K562 (cell line): ENCODE results near the gene ILKAP. TPM values are rescaled to one million over a fixed set of nuclear protein-coding genes. Genes with fewer than 3 reads are reported as not detected.

Source experiments
- COPS2 ChIP-seq: fragments of 450-650 bp; conservative IDR thresholded peaks from 2 replicates; pipeline ENCODE4 v1.6.1; 2016; ENCODE audit warnings: mild to moderate bottlenecking, moderate library complexity
- E2F3 ChIP-seq: fragments of 250-450 bp; sonication (Bioruptor Pico); IDR thresholded peaks from 2 replicates; pipeline ENCODE4 v1.4.0; 2020; ENCODE audit warnings: mild to moderate bottlenecking
- FOXP4 ChIP-seq: sonication (generic); formaldehyde crosslinking; IDR thresholded peaks from 2 replicates; pipeline ENCODE4 v1.8.0; 2022; ENCODE audit warnings: mild to moderate bottlenecking, missing genetic modification reagents, borderline replicate concordance
- GABPB1 ChIP-seq: sonication (generic); formaldehyde crosslinking; IDR thresholded peaks from 2 replicates; pipeline ENCODE4 v1.8.0; 2022; ENCODE audit warnings: mild to moderate bottlenecking, missing genetic modification reagents
- KLF10 ChIP-seq: fragments of 250-450 bp; sonication (Bioruptor Pico); IDR thresholded peaks from 2 replicates; pipeline ENCODE4 v1.6.1; 2021; ENCODE audit warnings: matching md5 sums
- LCOR ChIP-seq: sonication (generic); formaldehyde crosslinking; IDR thresholded peaks from 2 replicates; pipeline ENCODE4 v1.8.0; 2022; ENCODE audit warnings: mild to moderate bottlenecking, missing genetic modification reagents
- MAX ChIP-seq: sonication (generic); formaldehyde crosslinking; IDR thresholded peaks from 2 replicates; pipeline ENCODE4 v1.9.0; 2022; ENCODE audit warnings: mild to moderate bottlenecking, missing genetic modification reagents
- MXD1 ChIP-seq: fragments of 250-450 bp; sonication (Bioruptor Pico); IDR thresholded peaks from 2 replicates; pipeline ENCODE4 v1.8.0; 2021; ENCODE audit warnings: borderline replicate concordance, mild to moderate bottlenecking, moderate library complexity; ENCODE audit not compliant: poor library complexity, severe bottlenecking
- NCOR1 ChIP-seq: fragments of 450-650 bp; IDR thresholded peaks from 2 replicates; pipeline ENCODE4 v1.6.1; 2016; ENCODE audit warnings: mild to moderate bottlenecking, moderate library complexity
- NR2C1 ChIP-seq, 2 experiments: fragments of 450-650 bp; IDR thresholded peaks; 2 replicates each; pipeline ENCODE4 v1.6.1; 2017; ENCODE audit warnings: mild to moderate bottlenecking in 2 of 2, antibody characterized with exemption in 1 of 2, inconsistent platforms in 1 of 2, missing compliant biosample characterization in 1 of 2, missing genetic modification characterization in 1 of 2
- PBX2 ChIP-seq, 2 experiments: IDR thresholded peaks in 1 of 2; conservative IDR thresholded peaks in 1 of 2; 2 replicates each; pipeline ENCODE4 v1.6.1; 2016; ENCODE audit warnings: low read depth in 2 of 2, mild to moderate bottlenecking in 1 of 2, missing compliant biosample characterization in 1 of 2, missing genetic modification characterization in 1 of 2, moderate library complexity in 1 of 2
- PCBP1 ChIP-seq: fragments of 200-400 bp; formaldehyde crosslinking; IDR thresholded peaks from 2 replicates; pipeline ENCODE4 v1.6.1; 2018; ENCODE audit warnings: mild to moderate bottlenecking, low read depth, low read length; ENCODE audit not compliant: poor library complexity, severe bottlenecking
- PRDM10 ChIP-seq: fragments of 450-650 bp; IDR thresholded peaks from 2 replicates; pipeline ENCODE4 v1.6.1; 2018; ENCODE audit not compliant: partially characterized antibody
- RBM34 ChIP-seq: fragments of 200-400 bp; formaldehyde crosslinking; IDR thresholded peaks from 2 replicates; pipeline ENCODE4 v1.6.1; 2018; ENCODE audit warnings: low read length, borderline replicate concordance; ENCODE audit not compliant: insufficient read depth
- SNRNP70 ChIP-seq: fragments of 200-400 bp; formaldehyde crosslinking; optimal IDR thresholded peaks from 2 replicates; pipeline ENCODE3; 2017; ENCODE audit warnings: low read depth, low read length
- TBP ChIP-seq: optimal IDR thresholded peaks from 2 replicates; pipeline ENCODE3; 2011; ENCODE audit warnings: low read depth, low read length, improper control_type of control experiment
- ZBTB8A ChIP-seq: fragments of 450-650 bp; IDR thresholded peaks from 2 replicates; pipeline ENCODE4 v1.6.1; 2018; ENCODE audit warnings: mild to moderate bottlenecking, moderate library complexity; ENCODE audit not compliant: partially characterized antibody
- polyA plus RNA-seq, 8 experiments: library from polyadenylated mRNA; depleted of rRNA in 4 of 8; stranded (reverse) in 5 of 8; unstranded in 3 of 8; fragments of >200 nt; fragmentation: Nextera tagmentation in 2 of 8; fragmentation: Illumina TruSeq in 1 of 8; extraction: Ambion mirVana in 2 of 8; extraction: Trizol in 1 of 8; gene quantifications; 2 replicates each; pipeline versions ENCODE4 v1.2.1 to v1.2.3, GENCODE V29; 2011 to 2014; ENCODE audit warnings: inconsistent platforms in 1 of 8, missing spikeins in 1 of 8
- total RNA-seq, 7 experiments: library from RNA; depleted of rRNA in 6 of 7; stranded (reverse); fragments of >200 nt in 6 of 7; fragmentation: Illumina TruSeq in 2 of 7; extraction: Trizol in 2 of 7; gene quantifications; 2 replicates each; pipeline versions ENCODE4 v1.2.1 to v1.2.3, GENCODE V29; 2011 to 2021; ENCODE audit warnings: low replicate concordance in 1 of 7

ILKAP gene
- total and polyA plus RNA-seq, 9 of the 15 experiments (the other 6 are each of a cell fraction or from before 2014, with no cell fraction given) = 3.1 to 43.9 (median 20.7) TPM

- TF ChIP-seq PRDM10 (no peak), LCOR (CRISPR knock-in tag) (no peak), NCOR1 (peak; percentile 39; the same call in 1 of the 2 replicates), NR2C1 (IDR thresholded peaks at IDR 0.05) (no peak), NR2C1 (tag; IDR thresholded peaks at IDR 0.05) (0 out of 2 replicates have a peak, but pooled peaks have one; percentile 6), PBX2 (CRISPR knock-in tag; IDR thresholded peaks at IDR 0.05; ENCODE audit: low read depth) (no peak), PBX2 (tag; conservative IDR thresholded peaks at IDR 0.05; ENCODE audit: low read depth) (no peak), MXD1 (CRISPR knock-in tag) (no peak), KLF10 (no peak), TBP (no peak), COPS2 (no peak), PCBP1 (no peak), MAX (peak; percentile 67; the same call in 1 of the 2 replicates), ZBTB8A (no peak), RBM34 (no peak), E2F3 (CRISPR knock-in tag) (no peak; the same call in 1 of the 2 replicates), FOXP4 (CRISPR knock-in tag) (no peak), SNRNP70 (no peak), GABPB1 (CRISPR knock-in tag) (no peak)
Measured at GRCh38 chr2:238203973-238204683, 633 bp upstream of the ILKAP start (continued).
